ENCODE data around the gene RASAL1.

DNA sequence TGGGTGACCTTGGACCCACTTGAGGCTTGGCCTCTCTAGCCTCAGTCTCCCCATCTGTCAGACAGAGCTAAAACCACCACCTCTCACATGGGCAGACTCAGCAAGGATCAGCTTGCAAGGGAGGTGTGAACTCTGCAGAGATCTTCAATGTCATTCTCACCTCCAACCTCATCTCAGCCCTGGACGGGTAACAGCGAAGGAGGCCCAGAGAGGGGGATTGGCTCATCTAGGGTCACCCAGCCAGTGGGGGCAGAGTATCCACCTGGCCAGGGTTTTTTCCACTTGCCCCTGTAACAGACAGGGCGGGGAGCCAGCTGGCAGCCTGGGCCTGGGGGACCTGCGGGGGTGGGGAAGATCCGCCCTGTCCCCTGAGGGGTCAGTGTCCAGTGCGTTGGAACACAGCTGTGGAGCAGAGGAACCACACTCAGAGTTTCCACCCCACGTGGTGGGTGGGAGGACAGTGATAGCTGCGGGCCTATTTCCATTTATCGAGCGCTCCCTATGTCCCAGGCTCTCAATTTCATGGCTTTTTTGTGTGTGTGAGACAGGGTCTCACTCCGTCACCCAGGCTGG, 51.6 kb downstream of the RASAL1 start:
- TF ChIP-seq, protein P1, sequence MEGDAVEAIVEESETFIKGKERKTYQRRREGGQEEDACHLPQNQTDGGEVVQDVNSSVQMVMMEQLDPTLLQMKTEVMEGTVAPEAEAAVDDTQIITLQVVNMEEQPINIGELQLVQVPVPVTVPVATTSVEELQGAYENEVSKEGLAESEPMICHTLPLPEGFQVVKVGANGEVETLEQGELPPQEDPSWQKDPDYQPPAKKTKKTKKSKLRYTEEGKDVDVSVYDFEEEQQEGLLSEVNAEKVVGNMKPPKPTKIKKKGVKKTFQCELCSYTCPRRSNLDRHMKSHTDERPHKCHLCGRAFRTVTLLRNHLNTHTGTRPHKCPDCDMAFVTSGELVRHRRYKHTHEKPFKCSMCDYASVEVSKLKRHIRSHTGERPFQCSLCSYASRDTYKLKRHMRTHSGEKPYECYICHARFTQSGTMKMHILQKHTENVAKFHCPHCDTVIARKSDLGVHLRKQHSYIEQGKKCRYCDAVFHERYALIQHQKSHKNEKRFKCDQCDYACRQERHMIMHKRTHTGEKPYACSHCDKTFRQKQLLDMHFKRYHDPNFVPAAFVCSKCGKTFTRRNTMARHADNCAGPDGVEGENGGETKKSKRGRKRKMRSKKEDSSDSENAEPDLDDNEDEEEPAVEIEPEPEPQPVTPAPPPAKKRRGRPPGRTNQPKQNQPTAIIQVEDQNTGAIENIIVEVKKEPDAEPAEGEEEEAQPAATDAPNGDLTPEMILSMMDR (IDR thresholded peaks at IDR 0.05; ENCODE audit: low read length), result no peak
- TF ChIP-seq EZH2 (IDR thresholded peaks at IDR 0.05; ENCODE audit: borderline replicate concordance, low read length), result no peak
